Rectal smooth muscle tissue (tissue), 1 donor: ENCODE data around the gene CMTM2.

Source experiments
- H3K27ac ChIP-seq: one replicate; pipeline ENCODE4 v1.7.0; 2013; ENCODE audit warnings: low read depth, low read length, inconsistent platforms
- H3K27me3 ChIP-seq: one replicate; pipeline ENCODE4 v1.7.0; 2013; ENCODE audit warnings: low read length; ENCODE audit not compliant: control insufficient read depth, insufficient read depth
- H3K36me3 ChIP-seq: one replicate; pipeline ENCODE4 v1.7.0; 2013; ENCODE audit warnings: low read length; ENCODE audit not compliant: control insufficient read depth, insufficient read depth
- H3K4me1 ChIP-seq: one replicate; pipeline ENCODE4 v1.7.0; 2013; ENCODE audit warnings: low read length; ENCODE audit not compliant: control insufficient read depth, insufficient read depth
- H3K4me3 ChIP-seq: one replicate; pipeline ENCODE4 v1.7.0; 2013; ENCODE audit warnings: low read length
- H3K9ac ChIP-seq: one replicate; pipeline ENCODE4 v1.7.0; 2013; ENCODE audit warnings: low read length

Gene CMTM2

DNA sequence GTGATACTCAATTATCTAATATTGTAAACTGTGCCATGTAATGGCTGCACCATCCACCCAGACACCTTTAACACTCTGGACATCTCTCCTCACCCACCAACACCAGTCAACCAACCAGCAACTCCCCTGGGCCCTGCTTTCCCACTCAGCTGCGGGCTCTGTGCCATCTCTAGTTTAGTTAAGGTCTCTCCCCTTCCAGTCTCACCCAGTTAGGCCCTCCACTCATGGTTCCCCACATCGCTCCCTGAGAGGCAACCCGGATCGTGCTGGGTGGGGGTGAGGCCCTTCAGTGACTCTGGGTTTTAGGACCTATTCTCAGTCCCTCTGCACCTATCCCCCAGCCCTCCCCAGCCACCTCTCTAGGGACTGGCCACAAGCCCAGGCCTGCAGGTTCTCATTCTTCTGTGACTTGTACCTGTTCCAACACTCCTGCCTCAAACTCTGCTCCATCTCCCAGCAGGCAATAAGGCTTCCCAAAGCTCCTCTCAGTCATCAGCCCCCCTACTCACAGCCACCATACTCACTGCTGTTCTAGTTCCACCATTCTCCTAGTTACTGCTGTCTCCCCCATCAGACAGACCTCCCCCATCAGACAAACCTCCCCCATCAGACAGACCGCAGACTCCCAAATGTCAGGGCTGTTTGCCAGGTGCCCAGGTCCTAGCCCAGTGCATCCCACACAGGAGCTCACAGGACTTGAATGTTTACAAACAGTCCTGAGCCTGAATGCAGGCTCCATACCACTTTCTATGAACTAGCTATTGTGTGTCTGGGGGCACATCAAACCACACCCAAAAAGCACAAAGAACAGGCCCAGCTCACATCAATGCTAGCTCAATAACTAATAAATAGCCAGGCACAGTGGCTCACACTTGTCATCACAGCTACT, 31.9 kb upstream of the CMTM2 start:
- Histone ChIP-seq H3K4me1 (peaks cover 7% of the 10 kb centered on the region), H3K36me3 (no peaks in the 10 kb centered on the region), H3K27ac (no peak overlapping the region)

DNA sequence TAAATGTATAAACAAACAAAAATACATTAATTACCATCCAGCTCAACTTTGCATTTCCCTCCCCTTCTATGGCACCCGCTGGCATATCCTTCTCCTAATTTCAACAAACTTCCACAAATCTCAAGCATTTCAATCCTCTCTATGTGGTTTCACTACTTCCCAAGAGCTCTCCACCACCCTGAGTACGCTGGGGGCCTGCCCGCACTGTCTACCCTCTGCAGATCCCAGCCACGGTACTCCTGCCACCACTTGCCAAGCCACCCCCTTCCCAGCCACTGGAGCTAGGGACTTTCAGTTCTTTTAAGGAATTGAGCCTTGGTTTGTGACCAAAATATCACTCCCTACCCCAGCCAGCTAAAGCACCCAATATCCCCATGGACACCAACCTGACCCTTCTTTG, 31.2 kb upstream of the CMTM2 start:
- Histone ChIP-seq H3K27me3 (no peaks in the 10 kb centered on the region), H3K4me3 (peak overlapping the region; percentile 19), H3K9ac (no peak overlapping the region), H3K36me3 (no peaks in the 10 kb centered on the region), H3K27ac (no peak overlapping the region), H3K4me1 (peaks cover 7% of the 10 kb centered on the region)

More for the DNA sequence above, 31.9 kb upstream of the CMTM2 start:
- Histone ChIP-seq H3K4me3 (no peak overlapping the region), H3K9ac (no peak overlapping the region), H3K27me3 (no peaks in the 10 kb centered on the region)

DNA sequence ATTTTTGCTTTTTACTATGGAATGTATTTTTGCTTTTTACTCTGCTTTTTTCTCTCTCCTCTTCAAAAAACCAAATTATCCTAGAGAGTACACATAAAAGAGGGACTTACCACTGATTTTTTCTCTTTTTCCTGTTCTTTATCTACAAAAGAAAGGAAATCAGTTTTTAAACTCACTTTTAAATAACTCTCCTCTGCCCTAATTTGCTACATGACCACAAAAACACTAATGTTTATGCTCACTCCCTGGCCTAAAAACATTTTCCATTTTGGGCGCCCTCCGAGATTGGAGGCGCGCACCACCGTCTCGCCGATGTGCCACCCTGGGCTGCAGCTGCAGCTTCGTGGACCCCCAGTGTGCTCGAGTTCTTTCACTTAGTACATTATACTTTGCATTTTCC, 30.4 kb upstream of the CMTM2 start:
- Histone ChIP-seq H3K27me3 (no peaks in the 10 kb centered on the region), H3K4me3 (peak overlapping the region; percentile 65), H3K9ac (no peak overlapping the region), H3K36me3 (no peaks in the 10 kb centered on the region), H3K4me1 (peaks cover 9% of the 10 kb centered on the region), H3K27ac (peak overlapping the region; percentile 93)

DNA sequence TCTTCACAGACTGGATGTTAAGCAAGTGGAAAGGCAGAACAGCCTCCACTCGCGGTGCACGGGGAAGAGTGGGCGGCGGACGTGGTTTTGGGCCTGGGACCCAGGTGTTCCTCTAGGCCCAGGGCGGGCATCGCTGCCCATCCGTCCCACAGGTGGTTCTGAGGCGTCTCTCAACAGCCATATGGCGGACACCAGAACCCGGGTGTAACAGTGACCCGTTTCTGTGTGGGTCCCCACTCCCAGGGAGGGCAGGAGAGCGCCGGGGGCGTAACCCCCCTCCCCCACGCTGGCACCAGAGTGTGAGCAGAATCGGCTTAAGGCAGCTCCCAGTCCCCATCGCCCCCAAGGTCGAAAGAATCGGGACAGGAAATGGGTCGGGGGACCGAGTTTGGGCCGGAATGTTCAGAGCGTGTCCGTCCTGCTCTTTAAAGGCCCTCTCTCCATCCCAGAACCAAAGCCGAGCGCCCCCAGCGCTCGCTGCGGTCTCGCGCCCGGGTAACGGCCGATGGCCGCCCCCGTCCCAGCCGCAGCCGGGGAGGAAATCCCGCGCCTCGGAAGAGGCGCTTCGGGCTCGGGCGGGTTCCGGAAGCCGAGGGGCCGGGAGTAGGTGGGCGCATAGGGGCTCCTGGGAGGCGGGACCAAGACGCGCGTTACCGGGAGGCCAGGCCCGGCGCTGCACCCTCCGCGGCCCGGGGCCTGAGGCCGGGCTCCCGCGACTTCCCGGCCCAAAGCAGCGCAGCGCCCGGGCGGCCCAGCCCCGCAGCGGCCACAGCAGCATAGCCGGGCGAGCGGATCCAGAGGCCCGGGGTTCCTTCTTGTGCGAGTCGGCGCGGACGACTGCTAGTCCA, 29.8 kb upstream of the CMTM2 start, which contains the start of gene TK2:
Gene TK2, minus strand, starts transcription at position 839 of the 848 bp plus-strand sequence. Its CDS starts 61 bp downstream, at position 778.
- Histone ChIP-seq H3K4me3 (peak within 1 kb of the TSS; percentile 65), H3K9ac (peak within 1 kb of the TSS; percentile 80), H3K36me3 (no peaks in the 10 kb centered on the region), H3K27ac (peak within 1 kb of the TSS; percentile 93), H3K4me1 (peaks cover 9% of the 10 kb centered on the region), H3K27me3 (no peaks in the 10 kb centered on the region)

DNA sequence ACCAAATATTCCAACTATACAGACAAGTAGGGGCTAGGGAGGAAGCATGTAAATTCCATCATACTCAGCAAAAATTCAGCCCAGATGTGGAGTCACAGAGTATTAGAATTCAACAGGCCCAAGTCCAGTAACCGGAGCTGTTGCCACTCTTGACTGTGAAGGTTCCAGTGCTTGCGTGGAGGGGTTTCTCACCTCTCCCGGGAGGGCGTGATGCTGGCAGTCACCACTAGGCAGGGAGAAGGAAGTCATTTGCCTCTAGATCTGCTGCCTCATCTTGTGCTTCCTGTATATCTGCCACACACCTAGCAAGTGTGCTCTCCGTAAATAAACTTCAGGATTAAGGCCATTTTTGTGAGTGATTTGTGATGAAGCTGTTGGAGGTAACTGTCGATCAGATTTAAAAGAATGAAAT, 27.9 kb upstream of the CMTM2 start:
- H3K4me3 ChIP-seq = peak overlapping the region; percentile 87
- H3K4me1 ChIP-seq = peaks cover 9% of the 10 kb centered on the region
- no peaks in the 10 kb centered on the region for H3K36me3 ChIP-seq
- no peak overlapping the region for H3K9ac ChIP-seq
- peak overlapping the region; percentile 93 for H3K27ac ChIP-seq
- no peaks in the 10 kb centered on the region for H3K27me3 ChIP-seq

DNA sequence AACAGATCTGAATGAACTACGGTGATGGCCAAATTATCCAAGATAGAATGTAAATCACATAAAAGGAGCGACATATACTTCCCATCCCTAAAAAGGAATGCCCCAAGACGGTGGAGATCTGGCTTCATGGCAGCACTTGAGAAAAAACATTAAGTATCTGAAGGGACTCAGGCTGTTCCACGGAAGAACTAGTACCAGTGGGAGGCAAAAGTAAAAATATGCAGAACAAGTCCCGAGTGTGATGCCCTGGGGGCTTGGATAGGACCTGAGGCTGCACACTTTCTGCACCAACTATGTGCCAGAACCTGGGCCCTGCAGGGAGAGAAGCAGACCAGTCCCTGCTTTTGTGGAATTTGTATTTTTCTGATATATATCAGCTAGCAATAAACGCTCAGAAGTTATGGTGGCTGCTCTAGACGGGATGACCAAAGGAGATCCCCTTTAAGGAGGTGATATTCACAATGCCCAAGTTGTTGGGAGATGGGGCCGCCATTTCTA, 27.4 kb upstream of the CMTM2 start:
- no peaks in the 10 kb centered on the region for H3K36me3 ChIP-seq
- H3K9ac ChIP-seq = peak overlapping the region; percentile 33
- peaks cover 9% of the 10 kb centered on the region for H3K4me1 ChIP-seq
- peak overlapping the region; percentile 93 for H3K27ac ChIP-seq
- H3K27me3 ChIP-seq = no peaks in the 10 kb centered on the region
- peak overlapping the region; percentile 87 for H3K4me3 ChIP-seq

DNA sequence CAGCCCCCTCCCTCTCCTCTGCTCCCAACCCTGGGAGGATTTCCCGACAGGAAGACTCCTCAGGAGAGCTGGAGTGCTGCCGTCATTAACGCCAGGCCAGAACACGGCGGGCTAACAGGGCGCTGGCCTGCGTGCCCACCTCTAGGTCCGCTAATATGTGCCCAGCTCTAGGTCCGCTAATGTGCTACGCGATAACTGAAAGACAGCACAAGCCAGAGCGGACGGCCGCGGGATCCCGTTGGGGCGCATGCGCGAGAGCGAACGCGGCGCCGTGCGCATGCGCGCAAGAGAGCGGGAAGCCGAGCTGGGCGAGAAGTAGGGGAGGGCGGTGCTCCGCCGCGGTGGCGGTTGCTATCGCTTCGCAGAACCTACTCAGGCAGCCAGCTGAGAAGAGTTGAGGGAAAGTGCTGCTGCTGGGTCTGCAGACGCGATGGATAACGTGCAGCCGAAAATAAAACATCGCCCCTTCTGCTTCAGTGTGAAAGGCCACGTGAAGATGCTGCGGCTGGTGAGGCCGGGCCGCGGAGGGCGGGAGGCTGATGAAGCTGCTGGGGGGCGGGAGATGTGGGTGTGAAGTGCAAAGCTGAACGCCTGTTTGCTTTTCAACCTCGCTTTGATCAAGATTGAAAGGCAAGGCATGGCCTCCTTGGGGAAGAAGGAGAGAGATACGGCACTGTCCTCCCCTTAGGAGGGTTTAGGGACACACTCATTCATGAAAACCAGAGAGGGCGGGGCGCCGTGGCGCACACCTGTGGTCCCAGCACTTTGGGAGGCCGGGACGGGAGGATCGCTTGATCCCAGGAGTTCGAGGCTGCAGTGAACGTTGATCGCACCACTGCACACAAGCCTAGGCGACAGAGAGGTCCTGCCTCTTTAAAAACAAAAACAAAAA, 26.7 kb upstream of the CMTM2 start, which contains the start of gene CKLF:
Gene CKLF, plus strand, starts transcription at position 291 of the 892 bp plus-strand sequence. Its CDS starts 140 bp downstream, at position 431.
- Histone ChIP-seq H3K36me3 (no peaks in the 10 kb centered on the region), H3K27me3 (no peaks in the 10 kb centered on the region), H3K4me1 (peaks cover 9% of the 10 kb centered on the region), H3K27ac (peak within 1 kb of the TSS; percentile 93), H3K9ac (peak within 1 kb of the TSS; percentile 43), H3K4me3 (peak within 1 kb of the TSS; percentile 87)

DNA sequence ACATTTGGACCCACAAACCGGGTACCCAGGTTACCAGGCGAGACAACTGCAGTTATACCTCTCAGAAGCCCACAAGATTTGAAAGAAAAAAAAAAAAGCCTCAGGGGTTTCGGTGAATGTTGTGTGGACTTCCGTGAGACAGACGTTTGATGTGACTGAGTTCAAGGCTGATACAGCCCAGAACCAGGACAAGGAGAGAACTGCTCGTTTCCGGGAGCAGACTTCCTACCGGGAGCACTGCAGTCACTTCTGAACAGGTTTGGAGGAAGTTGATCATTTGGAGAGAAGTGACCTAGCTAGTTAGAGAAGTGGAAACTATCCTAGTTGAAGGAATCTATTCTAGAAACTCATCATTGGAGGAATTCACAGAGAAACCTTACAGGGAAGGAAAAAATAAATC, 26.0 kb upstream of the CMTM2 start:
- Histone ChIP-seq H3K4me3 (peak overlapping the region; percentile 87), H3K36me3 (no peaks in the 10 kb centered on the region), H3K27me3 (no peaks in the 10 kb centered on the region), H3K27ac (no peak overlapping the region), H3K4me1 (peaks cover 9% of the 10 kb centered on the region), H3K9ac (no peak overlapping the region)

DNA sequence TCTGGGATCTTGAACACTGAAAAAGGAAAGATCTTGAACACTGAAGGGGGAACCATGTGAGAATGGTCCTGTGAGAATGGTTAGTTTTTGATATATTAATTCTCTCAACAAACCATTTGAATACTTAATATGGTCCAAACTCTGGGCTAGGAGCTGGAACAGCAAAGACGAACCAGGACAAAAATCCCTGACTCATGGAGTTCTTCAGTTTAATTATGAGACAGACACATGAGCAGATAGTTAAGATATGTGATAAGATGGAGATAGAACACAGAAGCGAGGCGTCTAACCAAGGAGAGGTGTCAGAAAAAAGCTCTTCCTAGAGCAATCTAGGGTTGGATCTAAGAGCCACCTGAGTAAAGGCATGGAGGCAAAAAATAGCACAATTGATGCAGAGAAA, 25.2 kb upstream of the CMTM2 start:
- H3K27me3 ChIP-seq = no peaks in the 10 kb centered on the region
- peaks cover 9% of the 10 kb centered on the region for H3K4me1 ChIP-seq
- H3K4me3 ChIP-seq = no peak overlapping the region
- no peaks in the 10 kb centered on the region for H3K36me3 ChIP-seq
- H3K9ac ChIP-seq = no peak overlapping the region
- no peak overlapping the region for H3K27ac ChIP-seq

DNA sequence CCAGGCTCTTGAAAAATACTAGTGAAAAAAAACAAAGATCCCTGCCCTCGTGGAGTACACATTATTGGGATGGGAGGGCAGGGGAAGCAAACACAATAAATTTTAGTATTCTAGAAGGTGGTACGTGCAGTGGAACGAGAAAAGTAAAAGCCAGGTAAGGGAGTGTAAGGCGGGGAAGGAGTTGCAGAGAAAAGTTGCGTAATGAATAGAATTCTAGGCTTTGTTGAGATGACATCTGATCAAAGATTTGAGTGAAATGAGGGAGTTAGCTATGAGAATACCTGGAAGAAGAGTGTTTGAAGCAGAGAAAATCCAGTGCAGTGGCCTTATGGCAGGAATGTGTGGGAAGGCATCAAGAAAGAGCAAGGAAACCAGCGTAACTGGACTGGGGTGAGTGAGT, 24.8 kb upstream of the CMTM2 start:
- Histone ChIP-seq H3K27me3 (no peaks in the 10 kb centered on the region), H3K9ac (no peak overlapping the region), H3K4me3 (no peak overlapping the region), H3K4me1 (peaks cover 9% of the 10 kb centered on the region), H3K36me3 (no peaks in the 10 kb centered on the region), H3K27ac (no peak overlapping the region)

DNA sequence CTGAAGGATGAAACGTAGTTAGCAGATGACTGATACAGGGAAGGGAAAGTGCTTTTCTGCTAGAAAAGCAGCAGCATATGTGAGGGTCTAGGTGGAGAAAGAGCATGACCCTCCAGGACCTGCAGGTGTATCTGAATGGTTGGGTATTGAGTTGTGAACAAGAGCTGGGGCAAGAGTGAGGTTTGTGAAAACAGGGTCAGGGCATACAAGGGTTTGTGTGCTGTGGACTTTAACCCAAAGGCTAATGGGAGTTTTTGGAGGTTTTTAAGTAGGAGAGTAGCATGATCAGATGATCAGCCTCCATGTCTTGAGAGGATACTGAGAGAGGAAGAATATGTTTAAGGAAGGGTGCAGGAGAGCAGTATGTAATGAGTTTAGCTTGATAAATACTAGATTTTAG, 19.2 kb upstream of the CMTM2 start:
- Histone ChIP-seq H3K27me3 (no peaks in the 10 kb centered on the region), H3K9ac (no peak overlapping the region), H3K4me1 (no peaks in the 10 kb centered on the region), H3K4me3 (no peak overlapping the region), H3K36me3 (peaks cover 7% of the 10 kb centered on the region), H3K27ac (no peak overlapping the region)
